GM12865 (cell line): Measurements from ENCODE around the gene IFT57.

Source experiments
- DNase-seq: peaks from one replicate; pipeline ENCODE4 v3.0.0; 2010; ENCODE audit warnings: low read depth
- H3K4me3 ChIP-seq: 2 replicates; pipeline ENCODE4 v1.5.1; 2011; ENCODE audit warnings: mild to moderate bottlenecking, low read depth, low read length, control low read depth
- CTCF ChIP-seq: IDR thresholded peaks from 2 replicates; pipeline ENCODE4 v1.5.1; 2011; ENCODE audit warnings: low read length, control low read depth, low read depth, inconsistent platforms; ENCODE audit not compliant: insufficient read depth; ENCODE audit errors: missing control alignments

IFT57 gene

GRCh38 chr3:108185536-108185935 lies 36.7 kb downstream of the IFT57 start:
- no peak for TF ChIP-seq CTCF
- no peak overlapping the region for H3K4me3 ChIP-seq
- DNase-seq = no peak

DNA sequence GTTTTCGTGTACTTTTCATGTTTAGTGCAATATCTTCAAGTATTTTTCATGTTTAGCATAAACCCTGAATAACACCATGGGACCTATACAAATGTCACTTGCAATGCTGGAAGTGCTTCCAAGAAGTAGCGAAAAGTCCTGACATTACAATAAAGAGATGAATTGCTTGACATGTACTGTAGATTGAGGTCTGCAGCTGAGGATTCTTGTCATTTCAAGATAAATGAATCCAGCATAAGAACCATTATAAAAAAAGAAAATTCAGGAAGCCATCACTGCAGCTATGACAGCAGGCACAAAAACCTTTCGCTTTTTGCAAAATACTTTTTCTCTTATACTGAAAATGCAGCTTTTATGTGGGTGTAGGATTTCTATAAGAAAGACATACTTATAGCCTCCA lies 37.4 kb downstream of the IFT57 start:
- no peak for TF ChIP-seq CTCF
- no peak overlapping the region for H3K4me3 ChIP-seq
- DNase-seq = no peak

GRCh38 chr3:108183971-108184370 lies 38.3 kb downstream of the IFT57 start:
- TF ChIP-seq CTCF = no peak
- DNase-seq = no peak
- no peak overlapping the region for H3K4me3 ChIP-seq

DNA sequence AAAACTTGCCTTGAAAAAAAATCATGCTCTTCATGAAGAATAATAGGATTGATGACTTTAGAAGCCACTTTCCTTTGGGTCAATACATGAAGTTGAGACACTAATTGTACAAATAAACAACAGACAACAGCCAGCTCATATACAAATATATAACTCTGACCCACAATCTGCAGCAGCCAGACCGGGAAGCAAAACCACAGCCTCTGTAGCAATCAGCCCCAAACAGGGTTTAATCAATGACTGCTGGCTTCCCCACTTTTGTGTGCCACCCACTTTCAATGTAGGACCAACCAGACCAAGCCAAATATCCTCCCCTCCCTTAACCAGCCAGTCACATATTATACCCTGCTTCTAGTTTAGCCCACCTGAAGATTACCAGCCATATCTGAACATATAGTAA lies 39.0 kb downstream of the IFT57 start:
- no peak for TF ChIP-seq CTCF
- DNase-seq = no peak
- no peak overlapping the region for H3K4me3 ChIP-seq

DNA sequence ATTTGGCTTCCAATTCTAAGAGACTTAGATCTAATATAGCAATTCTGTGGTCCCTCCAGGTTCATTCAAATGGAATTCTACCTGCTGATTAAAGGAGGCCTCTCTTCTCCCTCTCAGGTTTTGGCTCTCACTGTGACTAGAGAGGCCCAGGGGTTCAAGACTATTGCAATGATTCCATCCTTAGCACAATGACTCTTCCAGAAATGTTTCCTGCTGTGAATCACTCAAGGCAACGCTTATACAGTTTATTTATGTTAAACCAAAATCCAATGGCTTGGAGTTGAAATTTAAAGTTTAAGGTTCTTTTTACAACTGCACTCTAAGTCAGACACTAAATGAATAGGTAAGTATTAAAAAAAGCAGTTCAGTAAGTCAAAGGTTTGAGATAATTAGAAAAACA lies 39.9 kb downstream of the IFT57 start:
- no peak for DNase-seq
- no peak overlapping the region for H3K4me3 ChIP-seq
- TF ChIP-seq CTCF = no peak

DNA sequence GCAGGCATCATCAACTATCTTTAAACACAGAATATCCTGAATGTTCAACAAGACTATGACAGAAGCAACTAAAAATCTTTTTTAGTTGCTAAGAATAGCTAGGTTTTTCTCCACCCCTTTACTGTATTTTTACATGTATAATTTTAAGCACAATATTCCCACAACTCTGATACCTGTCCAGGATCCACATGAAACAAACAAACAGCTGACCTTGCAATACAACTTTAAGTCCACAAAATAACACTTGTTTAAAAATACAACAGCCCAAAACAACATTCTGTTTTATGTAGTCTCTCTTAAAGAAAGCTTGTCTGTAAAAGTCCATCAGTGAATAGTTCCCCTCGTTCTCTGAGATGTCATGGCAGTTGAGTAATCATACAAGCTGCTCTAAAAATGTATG lies 41.1 kb downstream of the IFT57 start:
- TF ChIP-seq CTCF = no peak
- H3K4me3 ChIP-seq = no peak overlapping the region
- no peak for DNase-seq

GRCh38 chr3:108180194-108180593 lies 42.0 kb downstream of the IFT57 start:
- DNase-seq = no peak
- no peak for TF ChIP-seq CTCF
- no peak overlapping the region for H3K4me3 ChIP-seq
